ENCODE measurements around the gene GDA.

GDA gene

GRCh38 chr9:72156586-72156985 is 7.3 kb downstream of the GDA start:
- in situ Hi-C loops (cut with HindIII; ENCODE audit: low pct_unique_long_range_greater_than_20kb, low sequenced_read_pairs), result no loop called here
- no peak for TF ChIP-seq JUND (IDR thresholded peaks at IDR 0.05; ENCODE audit: low read depth)
- no peak for DNase-seq (ENCODE audit: low read depth in 1 of 2, low spot score in 1 of 2)

- in situ Hi-C loops (cut with HindIII; ENCODE audit: low pct_unique_long_range_greater_than_20kb, low sequenced_read_pairs), result no loop called here
- no peak for DNase-seq (ENCODE audit: low read depth in 1 of 2, low spot score in 1 of 2)
- TF ChIP-seq JUND (IDR thresholded peaks at IDR 0.05; ENCODE audit: low read depth), result no peak
These were observed 9.4 kb downstream of the GDA start for GRCh38 chr9:72158680-72159079.

- in situ Hi-C loops (cut with HindIII; ENCODE audit: low pct_unique_long_range_greater_than_20kb, low sequenced_read_pairs), result no loop called here
- DNase-seq (ENCODE audit: low read depth in 1 of 2, low spot score in 1 of 2), result no peak
- no peak for TF ChIP-seq JUND (IDR thresholded peaks at IDR 0.05; ENCODE audit: low read depth)
These were observed 11.3 kb downstream of the GDA start for GRCh38 chr9:72160446-72161123.

GRCh38 chr9:72165326-72165725 is 16.1 kb downstream of the GDA start:
- DNase-seq (ENCODE audit: low read depth in 1 of 2, low spot score in 1 of 2), result no peak
- in situ Hi-C loops (cut with HindIII; ENCODE audit: low pct_unique_long_range_greater_than_20kb, low sequenced_read_pairs), result no loop called here
- no peak for TF ChIP-seq JUND (IDR thresholded peaks at IDR 0.05; ENCODE audit: low read depth)

GRCh38 chr9:72165821-72166547 is 16.7 kb downstream of the GDA start:
- DNase-seq (ENCODE audit: low read depth in 1 of 2, low spot score in 1 of 2), result no peak
- in situ Hi-C loops (cut with HindIII; ENCODE audit: low pct_unique_long_range_greater_than_20kb, low sequenced_read_pairs), result no loop called here
- TF ChIP-seq JUND (IDR thresholded peaks at IDR 0.05; ENCODE audit: low read depth), result no peak

- in situ Hi-C loops (cut with HindIII; ENCODE audit: low pct_unique_long_range_greater_than_20kb, low sequenced_read_pairs), result no loop called here
These were observed 18.8 kb downstream of the GDA start for GRCh38 chr9:72168075-72168474.

GRCh38 chr9:72169178-72169577 is 19.9 kb downstream of the GDA start:
- no peak for DNase-seq (ENCODE audit: low read depth in 1 of 2, low spot score in 1 of 2)
- in situ Hi-C loops (cut with HindIII; ENCODE audit: low pct_unique_long_range_greater_than_20kb, low sequenced_read_pairs), result no loop called here
- no peak for TF ChIP-seq JUND (IDR thresholded peaks at IDR 0.05; ENCODE audit: low read depth)

More at GRCh38 chr9:72168075-72168474, 18.8 kb downstream of the GDA start:
- DNase-seq (ENCODE audit: low read depth in 1 of 2, low spot score in 1 of 2), result no peak
- no peak for TF ChIP-seq JUND (IDR thresholded peaks at IDR 0.05; ENCODE audit: low read depth)

- in situ Hi-C loops (cut with HindIII; ENCODE audit: low pct_unique_long_range_greater_than_20kb, low sequenced_read_pairs), result no loop called here
- no peak for DNase-seq (ENCODE audit: low read depth in 1 of 2, low spot score in 1 of 2)
- TF ChIP-seq JUND (IDR thresholded peaks at IDR 0.05; ENCODE audit: low read depth), result no peak
These were observed 23.8 kb downstream of the GDA start for GRCh38 chr9:72173080-72173479.

- no peak for DNase-seq (ENCODE audit: low read depth in 1 of 2, low spot score in 1 of 2)
- in situ Hi-C loops (cut with HindIII; ENCODE audit: low pct_unique_long_range_greater_than_20kb, low sequenced_read_pairs), result no loop called here
- no peak for TF ChIP-seq JUND (IDR thresholded peaks at IDR 0.05; ENCODE audit: low read depth)
These were observed 36.3 kb downstream of the GDA start for GRCh38 chr9:72185561-72185960.

GRCh38 chr9:72187121-72187695 is 38.0 kb downstream of the GDA start:
- no peak for DNase-seq (ENCODE audit: low read depth in 1 of 2, low spot score in 1 of 2)
- in situ Hi-C loops (cut with HindIII; ENCODE audit: low pct_unique_long_range_greater_than_20kb, low sequenced_read_pairs), result no loop called here
- no peak for TF ChIP-seq JUND (IDR thresholded peaks at IDR 0.05; ENCODE audit: low read depth)

GRCh38 chr9:72188232-72188631 is 39.0 kb downstream of the GDA start:
- in situ Hi-C loops (cut with HindIII; ENCODE audit: low pct_unique_long_range_greater_than_20kb, low sequenced_read_pairs), result no loop called here
- no peak for DNase-seq (ENCODE audit: low read depth in 1 of 2, low spot score in 1 of 2)
- no peak for TF ChIP-seq JUND (IDR thresholded peaks at IDR 0.05; ENCODE audit: low read depth)

- in situ Hi-C loops (cut with HindIII; ENCODE audit: low pct_unique_long_range_greater_than_20kb, low sequenced_read_pairs), result no loop called here
- no peak for TF ChIP-seq JUND (IDR thresholded peaks at IDR 0.05; ENCODE audit: low read depth)
These were observed 44.2 kb downstream of the GDA start for GRCh38 chr9:72193478-72193881.

GRCh38 chr9:72199238-72199637 is 50.0 kb downstream of the GDA start:
- in situ Hi-C loops (cut with HindIII; ENCODE audit: low pct_unique_long_range_greater_than_20kb, low sequenced_read_pairs), result no loop called here
- TF ChIP-seq JUND (IDR thresholded peaks at IDR 0.05; ENCODE audit: low read depth), result no peak
- no peak for DNase-seq (ENCODE audit: low read depth in 1 of 2, low spot score in 1 of 2)

More at GRCh38 chr9:72193478-72193881, 44.2 kb downstream of the GDA start:
- DNase-seq (ENCODE audit: low read depth in 1 of 2, low spot score in 1 of 2), result no peak

Data from T47D (cell line).